Fibroblast of lung (primary cell): Measurements from ENCODE around the gene DLG2. TPM values are rescaled to one million over a fixed set of nuclear protein-coding genes. Genes with fewer than 3 reads are reported as not detected.

Experiments used
- DNase-seq, 2 donors: peaks; one replicate each; pipeline versions ENCODE4 v3.0.0 to v3.0.0-alpha.2; 2010; ENCODE audit warnings: low read depth in 2 of 2
- H2AFZ ChIP-seq: 2 replicates; pipeline ENCODE4 v1.5.1; 2012; ENCODE audit warnings: low read length, control low read depth, inconsistent platforms
- H3K27ac ChIP-seq: 2 replicates; pipeline ENCODE4 v1.5.1; 2011; ENCODE audit warnings: low read length, control low read depth; ENCODE audit not compliant: insufficient read depth
- H3K27me3 ChIP-seq: 2 replicates; pipeline ENCODE4 v1.5.1; 2011; ENCODE audit warnings: mild to moderate bottlenecking, low read length; ENCODE audit not compliant: control insufficient read depth, insufficient read depth
- H3K36me3 ChIP-seq: 2 replicates; pipeline ENCODE4 v1.5.1; 2011; ENCODE audit warnings: low read length; ENCODE audit not compliant: control insufficient read depth, insufficient read depth
- H3K4me1 ChIP-seq: 2 replicates; pipeline ENCODE4 v1.5.1; 2011; ENCODE audit warnings: low read length; ENCODE audit not compliant: control insufficient read depth, insufficient read depth; ENCODE audit errors: extremely low read depth
- H3K4me2 ChIP-seq: 2 replicates; pipeline ENCODE4 v1.5.1; 2011; ENCODE audit warnings: low read length, control low read depth; ENCODE audit not compliant: insufficient read depth; ENCODE audit errors: extremely low read depth
- H3K4me3 ChIP-seq, 4 experiments: fragments of 200-600 bp in 1 of 4; sonication (generic) in 1 of 4; replicated peaks in 1 of 4; 2 replicates each; pipeline ENCODE4 v1.5.1; 2011 to 2016; ENCODE audit warnings: low read length in 4 of 4, low read depth in 3 of 4, mild to moderate bottlenecking in 3 of 4, control low read depth in 2 of 4, inconsistent platforms in 1 of 4, mixed read lengths in 1 of 4; ENCODE audit not compliant: insufficient read depth in 1 of 4; ENCODE audit errors: control extremely low read depth in 1 of 4
- H3K79me2 ChIP-seq: 2 replicates; pipeline ENCODE4 v1.5.1; 2012; ENCODE audit warnings: mild to moderate bottlenecking, low read length, inconsistent platforms; ENCODE audit not compliant: control insufficient read depth, insufficient read depth
- H3K9ac ChIP-seq: 2 replicates; pipeline ENCODE4 v1.5.1; 2011; ENCODE audit warnings: mild to moderate bottlenecking, low read length, control low read depth; ENCODE audit not compliant: insufficient read depth
- H3K9me3 ChIP-seq: 2 replicates; pipeline ENCODE4 v1.5.1; 2012; ENCODE audit warnings: low read depth, low read length; ENCODE audit not compliant: control insufficient read depth, insufficient read depth
- H4K20me1 ChIP-seq: 2 replicates; pipeline ENCODE4 v1.5.1; 2011; ENCODE audit warnings: low read length; ENCODE audit not compliant: control insufficient read depth, insufficient read depth; ENCODE audit errors: extremely low read depth
- EZH2 ChIP-seq: IDR thresholded peaks from 2 replicates; pipeline ENCODE4 v1.5.1; 2012; ENCODE audit warnings: low read length, control low read depth, mild to moderate bottlenecking; ENCODE audit errors: missing control alignments
- polyA plus RNA-seq, 2 donors: library from polyadenylated mRNA; depleted of rRNA in 1 of 2; stranded (reverse) in 1 of 2; unstranded in 1 of 2; fragments of >200 nt; gene quantifications; 2 replicates each; pipeline ENCODE4 v1.2.1, GENCODE V29; 2011 to 2012; ENCODE audit warnings: missing spikeins in 1 of 2
- total RNA-seq: library from RNA; depleted of rRNA; stranded (reverse); fragments of >200 nt; gene quantifications from 2 replicates; pipeline ENCODE4 v1.2.1, GENCODE V29; 2014
- TF ChIP-seq, protein P1 (sequence below), 2 donors: IDR thresholded peaks in 1 of 2; conservative IDR thresholded peaks in 1 of 2; 1 replicate in 1 of 2; 2 replicates in 1 of 2; pipeline ENCODE4 v1.5.1; 2011 to 2012; ENCODE audit warnings: low read length in 2 of 2, control low read depth in 1 of 2, inconsistent platforms in 1 of 2, low read depth in 1 of 2, mild to moderate bottlenecking in 1 of 2

DLG2 gene
- total and polyA plus RNA-seq, 2 donors (not counting 1 experiment from before 2014, with no cell fraction given), result 0.77 to 2.3 TPM

GRCh38 chr11:83520849-83521248, 2106.3 kb downstream of the DLG2 start:
- no peak overlapping the region for H3K27ac ChIP-seq
- no peaks in the 10 kb centered on the region for H3K27me3 ChIP-seq
- no peaks in the 10 kb centered on the region for H3K79me2 ChIP-seq
- no peaks in the 10 kb centered on the region for H3K4me1 ChIP-seq
- no peaks in the 10 kb centered on the region for H3K36me3 ChIP-seq
- TF ChIP-seq, protein P1, sequence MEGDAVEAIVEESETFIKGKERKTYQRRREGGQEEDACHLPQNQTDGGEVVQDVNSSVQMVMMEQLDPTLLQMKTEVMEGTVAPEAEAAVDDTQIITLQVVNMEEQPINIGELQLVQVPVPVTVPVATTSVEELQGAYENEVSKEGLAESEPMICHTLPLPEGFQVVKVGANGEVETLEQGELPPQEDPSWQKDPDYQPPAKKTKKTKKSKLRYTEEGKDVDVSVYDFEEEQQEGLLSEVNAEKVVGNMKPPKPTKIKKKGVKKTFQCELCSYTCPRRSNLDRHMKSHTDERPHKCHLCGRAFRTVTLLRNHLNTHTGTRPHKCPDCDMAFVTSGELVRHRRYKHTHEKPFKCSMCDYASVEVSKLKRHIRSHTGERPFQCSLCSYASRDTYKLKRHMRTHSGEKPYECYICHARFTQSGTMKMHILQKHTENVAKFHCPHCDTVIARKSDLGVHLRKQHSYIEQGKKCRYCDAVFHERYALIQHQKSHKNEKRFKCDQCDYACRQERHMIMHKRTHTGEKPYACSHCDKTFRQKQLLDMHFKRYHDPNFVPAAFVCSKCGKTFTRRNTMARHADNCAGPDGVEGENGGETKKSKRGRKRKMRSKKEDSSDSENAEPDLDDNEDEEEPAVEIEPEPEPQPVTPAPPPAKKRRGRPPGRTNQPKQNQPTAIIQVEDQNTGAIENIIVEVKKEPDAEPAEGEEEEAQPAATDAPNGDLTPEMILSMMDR (conservative IDR thresholded peaks at IDR 0.05 in 1 of 2, IDR thresholded peaks at IDR 0.05 in 1 of 2; ENCODE audit: low read depth in 1 of 2, low read length in 2 of 2), result no peak
- TF ChIP-seq EZH2, result no peak
- H2AFZ ChIP-seq, result no peak overlapping the region
- H4K20me1 ChIP-seq, result no peaks in the 10 kb centered on the region
- DNase-seq, result no peak
- no peak overlapping the region for H3K4me2 ChIP-seq
- H3K4me3 ChIP-seq, result no peak overlapping the region
- no peaks in the 10 kb centered on the region for H3K9me3 ChIP-seq
- H3K9ac ChIP-seq, result no peak overlapping the region

GRCh38 chr11:83511646-83512045, 2115.5 kb downstream of the DLG2 start:
- H3K4me2 ChIP-seq, result no peak overlapping the region
- H3K4me1 ChIP-seq, result no peaks in the 10 kb centered on the region
- DNase-seq, result no peak

DNA sequence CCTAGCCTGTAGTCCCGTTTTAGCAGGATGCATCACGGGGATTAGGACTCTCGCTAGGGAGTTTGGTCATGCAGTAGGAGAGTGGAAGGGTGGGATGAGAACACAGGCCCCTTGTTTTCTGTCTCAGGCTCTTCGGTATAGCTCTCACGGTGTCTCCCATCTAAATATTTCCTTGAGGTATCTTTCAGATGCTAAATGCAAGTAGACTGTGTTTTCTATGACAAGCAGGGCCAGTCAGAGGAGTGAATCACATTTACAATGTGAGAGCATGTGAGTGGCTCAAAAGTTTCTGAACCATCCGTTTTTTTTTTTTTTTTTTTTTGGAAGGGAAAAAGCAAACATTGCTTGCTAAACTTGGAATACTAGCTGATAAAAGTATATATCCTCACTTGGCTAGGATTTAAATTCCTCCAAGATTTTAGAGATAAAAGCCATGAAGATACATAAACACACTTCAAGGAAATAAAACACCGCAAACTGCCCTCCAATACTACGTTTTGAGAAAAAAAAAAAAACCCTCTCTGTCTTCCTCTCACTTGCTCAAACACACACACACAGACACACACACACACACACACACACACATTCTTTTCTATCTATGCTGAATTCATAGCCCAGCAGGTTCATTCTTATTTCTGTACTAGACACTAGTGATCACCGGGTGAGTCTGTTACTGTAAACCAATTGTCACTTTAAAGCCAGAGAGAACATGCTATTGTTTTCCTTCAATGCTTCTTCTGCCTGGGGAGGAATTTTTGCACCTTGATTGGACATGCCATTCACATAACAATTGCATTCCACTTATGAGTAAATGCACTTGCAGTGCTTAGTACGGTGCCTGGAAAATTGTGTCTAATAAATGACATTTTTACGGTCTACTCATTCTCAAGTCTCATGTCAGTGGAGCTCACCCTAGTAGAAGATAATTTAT, 2116.3 kb downstream of the DLG2 start:
- Histone ChIP-seq H3K9ac (no peak overlapping the region), H3K4me1 (no peaks in the 10 kb centered on the region), H3K4me3 (no peak overlapping the region), H3K36me3 (no peaks in the 10 kb centered on the region), H3K27ac (no peak overlapping the region), H3K9me3 (no peaks in the 10 kb centered on the region), H2AFZ (no peak overlapping the region), H3K4me2 (no peak overlapping the region), H3K79me2 (no peaks in the 10 kb centered on the region), H3K27me3 (no peaks in the 10 kb centered on the region), H4K20me1 (no peaks in the 10 kb centered on the region)
- no peak for DNase-seq
- TF ChIP-seq, protein P1 (conservative IDR thresholded peaks at IDR 0.05 in 1 of 2, IDR thresholded peaks at IDR 0.05 in 1 of 2; ENCODE audit: low read depth in 1 of 2, low read length in 2 of 2), result no peak
- TF ChIP-seq EZH2, result no peak

More at GRCh38 chr11:83511646-83512045, 2115.5 kb downstream of the DLG2 start:
- H3K4me3 ChIP-seq, result no peak overlapping the region
- H4K20me1 ChIP-seq, result no peaks in the 10 kb centered on the region
- H3K27ac ChIP-seq, result no peak overlapping the region
- H2AFZ ChIP-seq, result no peak overlapping the region
- no peaks in the 10 kb centered on the region for H3K79me2 ChIP-seq
- no peaks in the 10 kb centered on the region for H3K27me3 ChIP-seq
- no peak overlapping the region for H3K9ac ChIP-seq
- TF ChIP-seq, protein P1 (conservative IDR thresholded peaks at IDR 0.05 in 1 of 2, IDR thresholded peaks at IDR 0.05 in 1 of 2; ENCODE audit: low read depth in 1 of 2, low read length in 2 of 2), result no peak
- TF ChIP-seq EZH2, result no peak
- H3K36me3 ChIP-seq, result no peaks in the 10 kb centered on the region
- H3K9me3 ChIP-seq, result no peaks in the 10 kb centered on the region
